Measurements from ENCODE around the gene VAV2. TPM values are rescaled to one million over a fixed set of nuclear protein-coding genes. Genes with fewer than 3 reads are reported as not detected.

Gene VAV2
- total RNA-seq, 1 donor from 2014 or later: 18.7 TPM

DNA sequence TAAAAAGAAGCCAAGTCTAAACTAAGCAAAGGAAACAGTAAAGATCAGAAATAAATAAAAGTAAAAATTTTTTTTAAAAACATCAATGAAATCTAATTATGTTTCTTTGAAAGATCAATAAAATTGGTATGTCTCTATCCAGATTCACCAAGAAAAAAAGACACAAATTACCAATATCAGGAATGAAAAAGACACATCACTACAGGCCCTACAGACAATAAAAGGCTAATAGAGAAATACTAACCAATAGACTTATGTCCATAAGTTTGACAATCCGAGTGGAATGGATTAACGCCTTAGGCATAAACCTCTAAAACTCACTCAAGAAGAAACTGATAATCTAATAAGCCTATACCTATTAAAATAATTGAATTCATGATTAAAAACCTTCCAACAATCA is 45.5 kb upstream of the VAV2 start:
- no peak for DNase-seq (ENCODE audit: low read depth)
- no peak overlapping the region for H3K4me3 ChIP-seq (ENCODE audit: low read depth, low read length)
- TF ChIP-seq, protein P1, sequence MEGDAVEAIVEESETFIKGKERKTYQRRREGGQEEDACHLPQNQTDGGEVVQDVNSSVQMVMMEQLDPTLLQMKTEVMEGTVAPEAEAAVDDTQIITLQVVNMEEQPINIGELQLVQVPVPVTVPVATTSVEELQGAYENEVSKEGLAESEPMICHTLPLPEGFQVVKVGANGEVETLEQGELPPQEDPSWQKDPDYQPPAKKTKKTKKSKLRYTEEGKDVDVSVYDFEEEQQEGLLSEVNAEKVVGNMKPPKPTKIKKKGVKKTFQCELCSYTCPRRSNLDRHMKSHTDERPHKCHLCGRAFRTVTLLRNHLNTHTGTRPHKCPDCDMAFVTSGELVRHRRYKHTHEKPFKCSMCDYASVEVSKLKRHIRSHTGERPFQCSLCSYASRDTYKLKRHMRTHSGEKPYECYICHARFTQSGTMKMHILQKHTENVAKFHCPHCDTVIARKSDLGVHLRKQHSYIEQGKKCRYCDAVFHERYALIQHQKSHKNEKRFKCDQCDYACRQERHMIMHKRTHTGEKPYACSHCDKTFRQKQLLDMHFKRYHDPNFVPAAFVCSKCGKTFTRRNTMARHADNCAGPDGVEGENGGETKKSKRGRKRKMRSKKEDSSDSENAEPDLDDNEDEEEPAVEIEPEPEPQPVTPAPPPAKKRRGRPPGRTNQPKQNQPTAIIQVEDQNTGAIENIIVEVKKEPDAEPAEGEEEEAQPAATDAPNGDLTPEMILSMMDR (conservative IDR thresholded peaks at IDR 0.05; ENCODE audit: low read depth, low read length): no peak

DNA sequence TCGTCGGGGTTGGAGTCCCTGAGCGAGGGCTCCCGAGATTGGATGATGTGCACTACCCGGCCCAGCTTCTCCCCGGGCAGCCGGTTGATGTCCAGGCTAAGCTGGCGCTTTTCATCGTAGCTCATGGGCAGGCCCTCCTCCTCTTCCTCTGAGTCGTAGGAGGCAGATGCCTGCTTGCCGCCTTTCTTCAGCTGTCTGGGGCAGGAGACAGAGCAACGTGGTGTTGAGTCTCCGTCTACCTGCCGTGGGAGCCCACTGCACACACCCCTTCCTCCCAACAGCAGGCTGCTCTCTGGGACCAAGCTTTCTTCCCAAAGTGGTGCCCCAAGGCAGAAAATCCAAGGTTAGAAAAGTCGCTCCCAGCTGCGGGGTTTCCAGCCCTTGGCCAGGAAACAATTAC is 44.0 kb upstream of the VAV2 start:
- H3K4me3 ChIP-seq (ENCODE audit: low read depth, low read length): no peak overlapping the region
- DNase-seq (ENCODE audit: low read depth): no peak
- TF ChIP-seq, protein P1 (conservative IDR thresholded peaks at IDR 0.05; ENCODE audit: low read depth, low read length): no peak

DNA sequence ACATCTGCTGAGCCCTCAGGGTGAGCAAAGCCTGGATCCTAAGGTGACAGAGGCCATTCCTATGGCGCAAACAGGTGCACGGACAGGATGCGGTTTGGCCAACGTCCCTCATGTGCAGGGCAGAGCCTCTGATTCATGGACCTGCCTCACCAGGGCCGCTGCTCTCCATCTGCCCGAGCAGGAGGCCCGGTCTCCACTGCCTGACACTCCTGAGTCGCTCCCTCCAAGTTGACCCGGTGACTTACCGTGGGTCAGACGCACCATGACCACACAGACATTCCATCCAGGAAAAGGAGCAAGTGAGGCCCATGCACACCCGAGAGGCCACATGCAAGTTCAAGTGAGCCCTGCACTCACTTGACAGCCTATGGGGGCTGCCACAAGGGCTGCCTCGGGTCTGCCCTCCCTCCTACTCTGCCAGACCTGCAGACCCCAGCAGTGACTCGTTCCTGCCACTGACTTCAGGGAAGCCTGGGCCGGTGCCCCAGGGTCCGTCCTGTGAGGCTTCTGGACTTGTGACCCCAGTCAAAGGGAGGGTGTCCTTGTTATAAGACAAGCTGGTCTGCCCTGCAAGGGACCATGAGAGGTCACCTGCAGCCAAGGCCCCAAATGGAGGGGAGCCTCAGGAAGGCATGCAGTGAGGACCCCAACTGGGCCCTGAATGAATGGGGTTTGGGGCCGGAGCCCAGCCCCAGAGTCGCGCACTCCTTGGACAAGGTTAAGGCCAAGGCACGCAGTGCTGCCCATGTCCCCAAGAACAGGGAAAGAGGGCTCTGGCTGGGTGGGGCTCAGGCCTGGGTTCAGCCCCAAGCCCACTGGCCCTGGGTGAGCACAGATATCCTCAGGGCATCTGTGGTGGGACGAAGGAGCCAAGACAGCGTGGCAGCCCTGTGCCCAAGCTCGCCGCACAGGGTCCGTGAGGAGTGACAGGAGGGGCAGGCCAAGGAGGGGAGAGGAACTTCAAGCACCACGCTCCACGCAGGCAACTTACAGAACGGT is 43.2 kb upstream of the VAV2 start:
- DNase-seq (ENCODE audit: low read depth): no peak
- TF ChIP-seq, protein P1 (conservative IDR thresholded peaks at IDR 0.05; ENCODE audit: low read depth, low read length): no peak

GRCh38 chr9:134034215-134035040 is 42.3 kb upstream of the VAV2 start:
- TF ChIP-seq, protein P1 (conservative IDR thresholded peaks at IDR 0.05; ENCODE audit: low read depth, low read length): no peak
- no peak for DNase-seq (ENCODE audit: low read depth)
- no peak overlapping the region for H3K4me3 ChIP-seq (ENCODE audit: low read depth, low read length)

More for the DNA sequence above, 43.2 kb upstream of the VAV2 start:
- no peak overlapping the region for H3K4me3 ChIP-seq (ENCODE audit: low read depth, low read length)

GRCh38 chr9:134033516-134034214 is 41.5 kb upstream of the VAV2 start:
- DNase-seq (ENCODE audit: low read depth): no peak
- TF ChIP-seq, protein P1 (conservative IDR thresholded peaks at IDR 0.05; ENCODE audit: low read depth, low read length): no peak
- no peak overlapping the region for H3K4me3 ChIP-seq (ENCODE audit: low read depth, low read length)

DNA sequence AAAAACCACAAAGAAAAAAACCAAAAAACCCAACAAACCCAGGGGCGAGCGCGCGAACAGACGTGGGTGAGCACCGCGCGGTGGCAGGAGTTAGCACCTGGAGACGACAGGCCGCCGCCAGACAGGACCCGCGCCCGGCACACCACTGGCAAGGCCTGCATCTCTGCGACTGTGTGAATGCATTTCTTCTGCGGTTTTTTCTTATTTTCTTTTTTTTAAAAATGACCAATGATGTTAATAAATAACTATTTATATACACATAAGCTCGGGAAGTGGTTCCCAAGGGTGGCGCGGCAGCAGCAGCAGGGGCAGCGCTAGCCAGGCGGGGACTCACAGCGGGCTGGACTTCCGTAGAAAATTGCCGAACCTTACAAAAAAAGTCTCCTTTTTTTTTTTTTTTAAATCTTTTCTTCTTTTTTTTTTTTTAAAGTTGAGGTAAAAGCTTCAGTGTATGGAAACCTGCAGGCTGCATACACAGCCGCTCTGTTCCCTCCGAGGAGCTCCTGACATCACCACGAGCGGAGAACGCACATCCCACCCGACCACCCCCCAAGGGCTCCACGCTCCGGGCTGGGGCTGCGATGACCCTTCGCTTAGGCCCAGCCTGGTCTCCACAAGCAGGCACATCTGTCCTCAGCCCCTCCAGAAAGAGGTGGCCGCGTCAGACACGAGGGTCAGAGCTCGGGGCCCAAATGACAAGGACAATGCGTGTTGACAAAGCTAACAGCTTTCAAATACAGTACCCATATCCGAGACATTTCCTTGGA is 40.5 kb upstream of the VAV2 start:
- TF ChIP-seq, protein P1 (conservative IDR thresholded peaks at IDR 0.05; ENCODE audit: low read depth, low read length): no peak
- H3K4me3 ChIP-seq (ENCODE audit: low read depth, low read length): no peak overlapping the region
- no peak for DNase-seq (ENCODE audit: low read depth)

Data from epithelial cell of proximal tubule (primary cell).